Right kidney (tissue), 1 donor: Measurements from ENCODE around the gene ORMDL2.
"Not testable (repeated sequence)": the region's sequence is repeated elsewhere in the genome, so short reads cannot be mapped to it uniquely, and the experiment has no call there.

Experiments
- DNase-seq: peaks from one replicate; pipeline ENCODE4 v3.0.0-alpha.2; 2016

The ORMDL2 gene

GRCh38 chr12:55824726-55825125 is 6.9 kb downstream of the ORMDL2 start:
- no peak for DNase-seq

GRCh38 chr12:55827806-55828205 is 10.0 kb downstream of the ORMDL2 start:
- no peak for DNase-seq

GRCh38 chr12:55828357-55828756 is 10.5 kb downstream of the ORMDL2 start:
- DNase-seq = no peak

GRCh38 chr12:55829967-55830600 is 12.2 kb downstream of the ORMDL2 start:
- DNase-seq = peak; percentile 94

- peak; percentile 97 for DNase-seq
Measured at GRCh38 chr12:55830601-55831446, 13.0 kb downstream of the ORMDL2 start.

GRCh38 chr12:55831447-55831815 is 13.6 kb downstream of the ORMDL2 start:
- DNase-seq = no peak

GRCh38 chr12:55833056-55833455 is 15.2 kb downstream of the ORMDL2 start:
- no peak for DNase-seq

GRCh38 chr12:55834400-55834799 is 16.6 kb downstream of the ORMDL2 start:
- not testable (repeated sequence) for DNase-seq

- no peak for DNase-seq
Measured at GRCh38 chr12:55838361-55838760, 20.5 kb downstream of the ORMDL2 start.

GRCh38 chr12:55839345-55840140 is 21.7 kb downstream of the ORMDL2 start:
- DNase-seq = no peak

- DNase-seq = no peak
Measured at GRCh38 chr12:55840581-55841351, 22.9 kb downstream of the ORMDL2 start.

- DNase-seq = no peak
Measured at GRCh38 chr12:55842681-55843429, 25.0 kb downstream of the ORMDL2 start, which contains the start of gene MMP19. Gene MMP19, minus strand, starts transcription at chr12:55842936. Its CDS starts 106 bp downstream, at chr12:55842830.

- no peak for DNase-seq
Measured at GRCh38 chr12:55843431-55843830, 25.6 kb downstream of the ORMDL2 start.

GRCh38 chr12:55844961-55845360 is 27.1 kb downstream of the ORMDL2 start:
- no peak for DNase-seq

GRCh38 chr12:55845361-55845760 is 27.5 kb downstream of the ORMDL2 start:
- no peak for DNase-seq

- no peak for DNase-seq
Measured at GRCh38 chr12:55845785-55846496, 28.1 kb downstream of the ORMDL2 start.

- DNase-seq = no peak
Measured at GRCh38 chr12:55847033-55847432, 29.2 kb downstream of the ORMDL2 start.

- peak; percentile 33 for DNase-seq
Measured at GRCh38 chr12:55847603-55848291, 29.9 kb downstream of the ORMDL2 start.

- no peak for DNase-seq
Measured at GRCh38 chr12:55849616-55850343, 31.9 kb downstream of the ORMDL2 start.
